Aorta (tissue), 5 donors: ENCODE results near the gene CYP4F2. TPM values are rescaled to one million over a fixed set of nuclear protein-coding genes. Genes with fewer than 3 reads are reported as not detected.
"Not testable (repeated sequence)": the region's sequence is repeated elsewhere in the genome, so short reads cannot be mapped to it uniquely, and the experiment has no call there.

Experiments
- ATAC-seq: fragments of 200-7000 bp; cut with Tn5 transposase; one replicate; pipeline ENCODE4 v1.9.1; 2022; ENCODE audit warnings: moderate library complexity; ENCODE audit not compliant: low FRiP score
- DNase-seq, 2 donors: peaks; one replicate each; pipeline ENCODE4 v3.0.0-alpha.2; 2020
- H3K27ac ChIP-seq, 2 donors: one replicate each; pipeline ENCODE4 v1.5.1; 2013; ENCODE audit warnings: low read length in 2 of 2, mild to moderate bottlenecking in 2 of 2, moderate library complexity in 2 of 2, control low read depth in 1 of 2, inconsistent platforms in 1 of 2, low read depth in 1 of 2
- H3K27me3 ChIP-seq, 2 donors: one replicate each; pipeline ENCODE4 v1.6.1; 2013; ENCODE audit warnings: control low read depth in 1 of 2, low read length in 1 of 2, mild to moderate bottlenecking in 1 of 2, moderate library complexity in 1 of 2; ENCODE audit not compliant: insufficient read depth in 2 of 2, control insufficient read depth in 1 of 2
- H3K36me3 ChIP-seq, 2 donors: one replicate each; pipeline ENCODE4 v1.6.1; 2013; ENCODE audit warnings: control low read depth in 1 of 2, low read length in 1 of 2, mild to moderate bottlenecking in 1 of 2; ENCODE audit not compliant: insufficient read depth in 2 of 2, control insufficient read depth in 1 of 2
- H3K4me1 ChIP-seq, 2 donors: one replicate each; pipeline ENCODE4 v1.6.1; 2013; ENCODE audit warnings: low read length in 2 of 2, control low read depth in 1 of 2, mild to moderate bottlenecking in 1 of 2, moderate library complexity in 1 of 2; ENCODE audit not compliant: insufficient read depth in 2 of 2, control insufficient read depth in 1 of 2
- H3K4me3 ChIP-seq, 2 donors: one replicate each; pipeline ENCODE4 v1.5.1; 2013; ENCODE audit warnings: low read length in 2 of 2, control low read depth in 1 of 2, mild to moderate bottlenecking in 1 of 2
- H3K9me3 ChIP-seq: one replicate; pipeline ENCODE4 v1.6.1; 2013; ENCODE audit warnings: mild to moderate bottlenecking, low read length; ENCODE audit not compliant: control insufficient read depth
- WGBS, 2 donors: extraction: QIAGEN DNeasy Blood & Tissue Kit; methylation state at CpG; one replicate each; pipeline ENCODE4 v1.1.7; 2013; 5-methylcytosine and 5-hydroxymethylcytosine counted together
- intact Hi-C, 2 donors: fragments of 100-400 bp; cut with DNase I; formaldehyde crosslinking; loops; one replicate each; pipeline versions ENCODE4 v1.14.2 to v1.15.0; 2022
- polyA plus RNA-seq, 2 donors: library from polyadenylated mRNA; stranded (reverse); fragments of 200-250 nt; gene quantifications; one replicate each; pipeline ENCODE4 v1.2.3, GENCODE V29; 2013
- total RNA-seq, 2 donors: library from RNA; stranded (reverse); fragmentation: NEBNext Ultra II Directional; extraction: Animal tissue kit (Norgen Biotek cat#: 25700); gene quantifications; one replicate each; pipeline ENCODE4 v1.2.1, GENCODE V29; 2021
- donor health status: healthy with polysubstance abuse.
- donor health status: Bipolar disorder and iron deficiency.
- donor health status: DM: no; HTN: no; CAD: no.
- donor health status: DM: no; HTN: no; CAD: no.
- donor health status: DM: yes; HTN: yes; CAD: no.

Gene CYP4F2
- total and polyA plus RNA-seq, 4 donors: 4.4 TPM; not detected in 3

GRCh38 chr19:15933761-15934331 is 36.0 kb upstream of the CYP4F2 start:
- intact Hi-C loops: loop anchor here (2.0 kb wide), 2 partner anchors 65 to 69 kb away; no protein-coding TSS in a partner anchor
- not testable (repeated sequence) for H3K36me3 ChIP-seq, ATAC-seq, H3K9me3 ChIP-seq, H3K27me3 ChIP-seq, H3K4me3 ChIP-seq, H3K4me1 ChIP-seq
- peak overlapping the region in 1 of 2 donors; percentile 79 for H3K27ac ChIP-seq
- DNase-seq: peak in 1 of 2 donors; percentile 82
- 26 to 77% methylated on average over 12 of the region's 12 CpGs for WGBS, 2 donors

GRCh38 chr19:15928321-15928720 is 30.4 kb upstream of the CYP4F2 start:
- WGBS, 2 donors: 80 to 83% methylated on average over 3 of the region's 3 CpGs
- Histone ChIP-seq H3K36me3 (peaks cover 0 to 1% of the 10 kb centered on the region in 2 donors), H3K27ac (no peak overlapping the region), H3K9me3 (no peaks in the 10 kb centered on the region), H3K27me3 (no peaks in the 10 kb centered on the region), H3K4me1 (no peaks in the 10 kb centered on the region), H3K4me3 (no peak overlapping the region)
- ATAC-seq: no peak
- intact Hi-C loops: no loop called here
- no peak for DNase-seq

DNA sequence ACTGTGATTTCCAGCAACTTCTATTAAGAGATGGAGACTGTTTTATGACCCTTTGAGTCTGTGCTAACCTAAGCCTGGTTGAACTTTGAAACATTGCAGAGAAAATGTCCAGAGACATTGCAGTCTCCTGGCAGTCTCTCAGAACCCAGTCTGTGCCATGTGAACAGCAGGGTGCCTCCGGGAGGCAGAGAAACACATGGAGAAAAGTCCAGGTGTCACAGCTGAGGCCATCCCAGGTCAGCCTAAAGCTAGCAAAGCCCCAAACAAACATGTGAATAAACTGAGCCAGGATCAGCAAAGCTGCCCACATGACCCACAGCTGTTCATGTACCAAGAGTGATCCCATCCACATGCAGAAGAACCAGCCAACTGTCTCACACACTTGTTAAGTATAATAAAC is 28.6 kb upstream of the CYP4F2 start:
- no peaks in the 10 kb centered on the region for H3K9me3 ChIP-seq
- peaks cover 0 to 5% of the 10 kb centered on the region in 2 donors for H3K36me3 ChIP-seq
- DNase-seq (no peak), ATAC-seq (no peak)
- intact Hi-C loops: no loop called here
- no peaks in the 10 kb centered on the region for H3K4me1 ChIP-seq
- 40 to 41% methylated on average over 1 of the region's 1 CpG for WGBS, 2 donors
- no peaks in the 10 kb centered on the region for H3K27me3 ChIP-seq
- H3K27ac ChIP-seq: no peak overlapping the region
- H3K4me3 ChIP-seq: no peak overlapping the region

- DNase-seq (no peak), ATAC-seq (no peak)
- no peak overlapping the region for H3K27ac ChIP-seq
- intact Hi-C loops: no loop called here
- no peaks in the 10 kb centered on the region for H3K4me1 ChIP-seq
- H3K4me3 ChIP-seq: no peak overlapping the region
- no peaks in the 10 kb centered on the region for H3K9me3 ChIP-seq
- peaks cover 0 to 3% of the 10 kb centered on the region in 2 donors for H3K36me3 ChIP-seq
- no peaks in the 10 kb centered on the region for H3K27me3 ChIP-seq
- WGBS, 2 donors: 80 to 85% methylated on average over 8 of the region's 8 CpGs
These were observed 25.8 kb upstream of the CYP4F2 start for GRCh38 chr19:15923702-15924101.

DNA sequence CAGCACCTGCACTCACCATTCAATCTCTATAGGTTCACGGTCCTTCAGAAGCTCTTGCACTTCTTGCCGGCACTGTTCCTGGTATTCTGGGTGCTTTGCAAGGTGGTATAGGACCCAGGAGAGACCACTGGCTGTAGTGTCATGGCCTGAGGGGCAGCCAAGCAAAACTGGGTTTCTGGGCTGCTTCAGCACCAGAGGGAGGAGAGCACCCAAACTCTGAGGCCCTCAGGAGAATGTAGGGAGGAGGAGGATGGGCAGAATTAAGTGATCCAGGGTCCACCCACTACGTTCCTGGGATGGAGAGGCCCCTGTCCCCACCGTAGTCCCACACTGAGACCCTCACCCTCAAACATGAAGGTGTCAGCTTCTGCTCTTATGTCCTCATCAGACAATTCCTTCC is 24.1 kb upstream of the CYP4F2 start:
- H3K4me3 ChIP-seq: no peak overlapping the region
- H3K27me3 ChIP-seq: no peaks in the 10 kb centered on the region
- no peak overlapping the region for H3K27ac ChIP-seq
- DNase-seq (no peak), ATAC-seq (no peak)
- H3K9me3 ChIP-seq: no peaks in the 10 kb centered on the region
- intact Hi-C loops: no loop called here
- peaks cover 0 to 3% of the 10 kb centered on the region in 2 donors for H3K36me3 ChIP-seq
- WGBS, 2 donors: 56 to 59% methylated on average over 4 of the region's 4 CpGs
- H3K4me1 ChIP-seq: no peaks in the 10 kb centered on the region

DNA sequence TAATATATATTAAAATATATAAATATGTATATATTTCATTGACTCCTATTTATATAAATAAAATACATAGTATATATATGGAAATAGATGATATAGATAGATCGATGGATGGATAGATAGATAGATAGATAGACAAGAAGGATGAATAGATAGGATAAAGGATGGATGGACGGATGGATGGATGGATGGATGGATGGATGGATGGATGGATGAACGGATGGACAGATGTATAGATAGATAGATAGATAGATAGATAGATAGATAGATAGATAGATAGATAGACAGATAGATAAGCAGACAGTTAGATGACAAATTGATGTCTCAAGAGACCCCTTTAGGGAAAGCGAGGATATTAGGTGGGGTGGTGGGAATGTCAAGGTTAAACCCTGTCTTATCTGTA is 21.4 kb upstream of the CYP4F2 start:
- H3K27me3 ChIP-seq: no peaks in the 10 kb centered on the region
- no peak for ATAC-seq

GRCh38 chr19:15915109-15915508 is 17.2 kb upstream of the CYP4F2 start:
- WGBS, 2 donors: 81 to 87% methylated on average over 2 of the region's 2 CpGs
- H3K27me3 ChIP-seq: no peaks in the 10 kb centered on the region
- H3K4me1 ChIP-seq: no peaks in the 10 kb centered on the region

More for the DNA sequence above, 21.4 kb upstream of the CYP4F2 start:
- Histone ChIP-seq H3K36me3 (peaks cover 3 to 4% of the 10 kb centered on the region in 2 donors), H3K27ac (no peak overlapping the region), H3K4me3 (no peak overlapping the region), H3K9me3 (no peaks in the 10 kb centered on the region), H3K4me1 (no peaks in the 10 kb centered on the region)
- intact Hi-C loops: no loop called here
- WGBS, 2 donors: 75 to 79% methylated on average over 4 of the region's 4 CpGs
- no peak for DNase-seq

GRCh38 chr19:15913830-15914229 is 16.0 kb upstream of the CYP4F2 start:
- Histone ChIP-seq H3K27me3 (no peaks in the 10 kb centered on the region), H3K4me1 (no peaks in the 10 kb centered on the region), H3K9me3 (no peaks in the 10 kb centered on the region), H3K27ac (no peak overlapping the region), H3K36me3 (peaks cover 0 to 4% of the 10 kb centered on the region in 2 donors), H3K4me3 (no peak overlapping the region)
- DNase-seq (no peak), ATAC-seq (no peak)
- intact Hi-C loops: no loop called here
- 88 to 94% methylated on average over 8 of the region's 8 CpGs for WGBS, 2 donors

More at GRCh38 chr19:15915109-15915508, 17.2 kb upstream of the CYP4F2 start:
- DNase-seq (no peak), ATAC-seq (no peak)
- intact Hi-C loops: no loop called here
- Histone ChIP-seq H3K4me3 (no peak overlapping the region), H3K9me3 (no peaks in the 10 kb centered on the region), H3K27ac (no peak overlapping the region), H3K36me3 (peaks cover 0 to 4% of the 10 kb centered on the region in 2 donors)

- no peaks in the 10 kb centered on the region for H3K9me3 ChIP-seq
These were observed 15.5 kb upstream of the CYP4F2 start for GRCh38 chr19:15913384-15913783.

More at GRCh38 chr19:15913384-15913783, 15.5 kb upstream of the CYP4F2 start:
- WGBS, 2 donors: 71 to 79% methylated on average over 6 of the region's 6 CpGs
- ATAC-seq: no peak
- Histone ChIP-seq H3K4me1 (no peaks in the 10 kb centered on the region), H3K36me3 (peaks cover 0 to 4% of the 10 kb centered on the region in 2 donors), H3K27me3 (no peaks in the 10 kb centered on the region), H3K4me3 (no peak overlapping the region), H3K27ac (no peak overlapping the region)
- intact Hi-C loops: no loop called here
- DNase-seq: no peak
